ENCODE data around the gene FBXO30.

The FBXO30 gene

GRCh38 chr6:145761584-145761983 is 53.0 kb downstream of the FBXO30 start:
- intact Hi-C loops (cut with DNase I): no loop called here
- no peak for DNase-seq

GRCh38 chr6:145758113-145758512 is 56.5 kb downstream of the FBXO30 start:
- no peak for DNase-seq
- intact Hi-C loops (cut with DNase I): no loop called here

GRCh38 chr6:145756170-145756662 is 58.4 kb downstream of the FBXO30 start:
- intact Hi-C loops (cut with DNase I): no loop called here
- DNase-seq: no peak

GRCh38 chr6:145755682-145756081 is 58.9 kb downstream of the FBXO30 start:
- intact Hi-C loops (cut with DNase I): no loop called here
- DNase-seq: no peak

- DNase-seq: no peak
- intact Hi-C loops (cut with DNase I): no loop called here
These were observed 62.0 kb downstream of the FBXO30 start for GRCh38 chr6:145752638-145753037.

GRCh38 chr6:145749632-145750031 is 65.0 kb downstream of the FBXO30 start:
- no peak for DNase-seq
- intact Hi-C loops (cut with DNase I): no loop called here

GRCh38 chr6:145745861-145746260 is 68.7 kb downstream of the FBXO30 start:
- DNase-seq: no peak
- intact Hi-C loops (cut with DNase I): no loop called here

GRCh38 chr6:145744619-145745018 is 70.0 kb downstream of the FBXO30 start:
- intact Hi-C loops (cut with DNase I): no loop called here

More at GRCh38 chr6:145744619-145745018, 70.0 kb downstream of the FBXO30 start:
- no peak for DNase-seq
